ENCODE data around the gene SH3GL2.
"Not testable (repeated sequence)": the region's sequence is repeated elsewhere in the genome, so short reads cannot be mapped to it uniquely, and the experiment has no call there.

The SH3GL2 gene

GRCh38 chr9:17757816-17758215, 178.9 kb downstream of the SH3GL2 start:
- Histone ChIP-seq H3K4me3 (ENCODE audit: low read depth in 1 of 2, low read length in 2 of 2) (no peak overlapping the region), H3K27ac (ENCODE audit: low read depth, low read length) (no peak overlapping the region), H3K9ac (ENCODE audit: low read length) (no peak overlapping the region), H3K9me3 (ENCODE audit: low read length) (no peaks in the 10 kb centered on the region), H3K36me3 (ENCODE audit: insufficient read depth, low read length) (no peaks in the 10 kb centered on the region), H3K4me1 (ENCODE audit: insufficient read depth, low read length) (no peaks in the 10 kb centered on the region), H3K27me3 (ENCODE audit: control insufficient read depth in 1 of 2, insufficient read depth in 2 of 2, low read length in 2 of 2) (no peaks in the 10 kb centered on the region)

- no peak overlapping the region for H3K9ac ChIP-seq (ENCODE audit: low read length)
- no peaks in the 10 kb centered on the region for H3K27me3 ChIP-seq (ENCODE audit: control insufficient read depth in 1 of 2, insufficient read depth in 2 of 2, low read length in 2 of 2)
- no peaks in the 10 kb centered on the region for H3K36me3 ChIP-seq (ENCODE audit: insufficient read depth, low read length)
- H3K4me1 ChIP-seq (ENCODE audit: insufficient read depth, low read length): no peaks in the 10 kb centered on the region
- H3K9me3 ChIP-seq (ENCODE audit: low read length): no peaks in the 10 kb centered on the region
- no peak overlapping the region for H3K4me3 ChIP-seq (ENCODE audit: low read depth in 1 of 2, low read length in 2 of 2)
- no peak overlapping the region for H3K27ac ChIP-seq (ENCODE audit: low read depth, low read length)
Observed at GRCh38 chr9:17760250-17760649, 181.4 kb downstream of the SH3GL2 start.

- H3K36me3 ChIP-seq (ENCODE audit: insufficient read depth, low read length): no peaks in the 10 kb centered on the region
- H3K9ac ChIP-seq (ENCODE audit: low read length): no peak overlapping the region
- no peaks in the 10 kb centered on the region for H3K27me3 ChIP-seq (ENCODE audit: control insufficient read depth in 1 of 2, insufficient read depth in 2 of 2, low read length in 2 of 2)
- no peak overlapping the region for H3K27ac ChIP-seq (ENCODE audit: low read depth, low read length)
- H3K4me3 ChIP-seq (ENCODE audit: low read depth in 1 of 2, low read length in 2 of 2): no peak overlapping the region
- H3K4me1 ChIP-seq (ENCODE audit: insufficient read depth, low read length): no peaks in the 10 kb centered on the region
- H3K9me3 ChIP-seq (ENCODE audit: low read length): no peaks in the 10 kb centered on the region
Observed at GRCh38 chr9:17761984-17762676, 183.3 kb downstream of the SH3GL2 start.

GRCh38 chr9:17764306-17764705, 185.4 kb downstream of the SH3GL2 start:
- no peaks in the 10 kb centered on the region for H3K9me3 ChIP-seq (ENCODE audit: low read length)
- H3K36me3 ChIP-seq (ENCODE audit: insufficient read depth, low read length): no peaks in the 10 kb centered on the region
- H3K9ac ChIP-seq (ENCODE audit: low read length): no peak overlapping the region
- no peaks in the 10 kb centered on the region for H3K4me1 ChIP-seq (ENCODE audit: insufficient read depth, low read length)
- H3K27me3 ChIP-seq (ENCODE audit: control insufficient read depth in 1 of 2, insufficient read depth in 2 of 2, low read length in 2 of 2): no peaks in the 10 kb centered on the region
- H3K27ac ChIP-seq (ENCODE audit: low read depth, low read length): no peak overlapping the region
- H3K4me3 ChIP-seq (ENCODE audit: low read depth in 1 of 2, low read length in 2 of 2): no peak overlapping the region

- H3K36me3 ChIP-seq (ENCODE audit: insufficient read depth, low read length); H3K4me1 ChIP-seq (ENCODE audit: insufficient read depth, low read length); H3K9ac ChIP-seq (ENCODE audit: low read length); H3K27ac ChIP-seq (ENCODE audit: low read depth, low read length); H3K9me3 ChIP-seq (ENCODE audit: low read length); H3K27me3 ChIP-seq (ENCODE audit: control insufficient read depth in 1 of 2, insufficient read depth in 2 of 2, low read length in 2 of 2); H3K4me3 ChIP-seq (ENCODE audit: low read depth in 1 of 2, low read length in 2 of 2): not testable (repeated sequence)
Observed at GRCh38 chr9:17765131-17765530, 186.3 kb downstream of the SH3GL2 start.

- no peak overlapping the region for H3K27ac ChIP-seq (ENCODE audit: low read depth, low read length)
- H3K36me3 ChIP-seq (ENCODE audit: insufficient read depth, low read length): no peaks in the 10 kb centered on the region
- H3K4me3 ChIP-seq (ENCODE audit: low read depth in 1 of 2, low read length in 2 of 2): no peak overlapping the region
- no peaks in the 10 kb centered on the region for H3K27me3 ChIP-seq (ENCODE audit: control insufficient read depth in 1 of 2, insufficient read depth in 2 of 2, low read length in 2 of 2)
- H3K9ac ChIP-seq (ENCODE audit: low read length): no peak overlapping the region
- H3K4me1 ChIP-seq (ENCODE audit: insufficient read depth, low read length): no peaks in the 10 kb centered on the region
- no peaks in the 10 kb centered on the region for H3K9me3 ChIP-seq (ENCODE audit: low read length)
Observed at GRCh38 chr9:17772223-17772622, 193.4 kb downstream of the SH3GL2 start.

- no peaks in the 10 kb centered on the region for H3K27me3 ChIP-seq (ENCODE audit: control insufficient read depth in 1 of 2, insufficient read depth in 2 of 2, low read length in 2 of 2)
- no peaks in the 10 kb centered on the region for H3K4me1 ChIP-seq (ENCODE audit: insufficient read depth, low read length)
- H3K4me3 ChIP-seq (ENCODE audit: low read depth in 1 of 2, low read length in 2 of 2): no peak overlapping the region
- H3K9me3 ChIP-seq (ENCODE audit: low read length): no peaks in the 10 kb centered on the region
- no peak overlapping the region for H3K27ac ChIP-seq (ENCODE audit: low read depth, low read length)
- no peak overlapping the region for H3K9ac ChIP-seq (ENCODE audit: low read length)
- H3K36me3 ChIP-seq (ENCODE audit: insufficient read depth, low read length): no peaks in the 10 kb centered on the region
Observed at GRCh38 chr9:17775656-17776055, 196.8 kb downstream of the SH3GL2 start.

GRCh38 chr9:17776735-17777134, 197.9 kb downstream of the SH3GL2 start:
- Histone ChIP-seq H3K27me3 (ENCODE audit: control insufficient read depth in 1 of 2, insufficient read depth in 2 of 2, low read length in 2 of 2) (no peaks in the 10 kb centered on the region), H3K4me1 (ENCODE audit: insufficient read depth, low read length) (no peaks in the 10 kb centered on the region), H3K27ac (ENCODE audit: low read depth, low read length) (no peak overlapping the region), H3K9ac (ENCODE audit: low read length) (no peak overlapping the region), H3K36me3 (ENCODE audit: insufficient read depth, low read length) (no peaks in the 10 kb centered on the region), H3K9me3 (ENCODE audit: low read length) (no peaks in the 10 kb centered on the region), H3K4me3 (ENCODE audit: low read depth in 1 of 2, low read length in 2 of 2) (no peak overlapping the region)

- no peak overlapping the region for H3K9ac ChIP-seq (ENCODE audit: low read length)
- H3K27me3 ChIP-seq (ENCODE audit: control insufficient read depth in 1 of 2, insufficient read depth in 2 of 2, low read length in 2 of 2): no peaks in the 10 kb centered on the region
- no peaks in the 10 kb centered on the region for H3K36me3 ChIP-seq (ENCODE audit: insufficient read depth, low read length)
- H3K27ac ChIP-seq (ENCODE audit: low read depth, low read length): no peak overlapping the region
- H3K4me1 ChIP-seq (ENCODE audit: insufficient read depth, low read length): no peaks in the 10 kb centered on the region
- H3K4me3 ChIP-seq (ENCODE audit: low read depth in 1 of 2, low read length in 2 of 2): no peak overlapping the region
- H3K9me3 ChIP-seq (ENCODE audit: low read length): no peaks in the 10 kb centered on the region
Observed at GRCh38 chr9:17777465-17777864, 198.6 kb downstream of the SH3GL2 start.

GRCh38 chr9:17782430-17783149, 203.7 kb downstream of the SH3GL2 start:
- no peak overlapping the region for H3K27ac ChIP-seq (ENCODE audit: low read depth, low read length)
- H3K36me3 ChIP-seq (ENCODE audit: insufficient read depth, low read length): no peaks in the 10 kb centered on the region
- H3K9ac ChIP-seq (ENCODE audit: low read length): no peak overlapping the region
- no peaks in the 10 kb centered on the region for H3K27me3 ChIP-seq (ENCODE audit: control insufficient read depth in 1 of 2, insufficient read depth in 2 of 2, low read length in 2 of 2)
- H3K9me3 ChIP-seq (ENCODE audit: low read length): no peaks in the 10 kb centered on the region
- H3K4me3 ChIP-seq (ENCODE audit: low read depth in 1 of 2, low read length in 2 of 2): no peak overlapping the region
- H3K4me1 ChIP-seq (ENCODE audit: insufficient read depth, low read length): no peaks in the 10 kb centered on the region

GRCh38 chr9:17783227-17783626, 204.4 kb downstream of the SH3GL2 start:
- Histone ChIP-seq H3K27me3 (ENCODE audit: control insufficient read depth in 1 of 2, insufficient read depth in 2 of 2, low read length in 2 of 2) (no peaks in the 10 kb centered on the region), H3K4me3 (ENCODE audit: low read depth in 1 of 2, low read length in 2 of 2) (no peak overlapping the region), H3K27ac (ENCODE audit: low read depth, low read length) (no peak overlapping the region), H3K4me1 (ENCODE audit: insufficient read depth, low read length) (no peaks in the 10 kb centered on the region), H3K9ac (ENCODE audit: low read length) (no peak overlapping the region), H3K9me3 (ENCODE audit: low read length) (no peaks in the 10 kb centered on the region), H3K36me3 (ENCODE audit: insufficient read depth, low read length) (no peaks in the 10 kb centered on the region)

GRCh38 chr9:17789316-17789715, 210.4 kb downstream of the SH3GL2 start:
- no peak overlapping the region for H3K4me3 ChIP-seq (ENCODE audit: low read depth in 1 of 2, low read length in 2 of 2)
- no peak overlapping the region for H3K9ac ChIP-seq (ENCODE audit: low read length)
- no peaks in the 10 kb centered on the region for H3K36me3 ChIP-seq (ENCODE audit: insufficient read depth, low read length)
- H3K4me1 ChIP-seq (ENCODE audit: insufficient read depth, low read length): no peaks in the 10 kb centered on the region
- H3K9me3 ChIP-seq (ENCODE audit: low read length): no peaks in the 10 kb centered on the region
- no peak overlapping the region for H3K27ac ChIP-seq (ENCODE audit: low read depth, low read length)
- H3K27me3 ChIP-seq (ENCODE audit: control insufficient read depth in 1 of 2, insufficient read depth in 2 of 2, low read length in 2 of 2): no peaks in the 10 kb centered on the region

Measured in muscle layer of colon (tissue), 2 donors.